Muscle layer of colon (tissue), 2 donors: Measurements from ENCODE around the gene DLGAP1.

Experiments
- H3K27ac ChIP-seq: one replicate; pipeline ENCODE4 v1.7.0; 2013; ENCODE audit warnings: low read depth, mild to moderate bottlenecking, low read length, moderate library complexity
- H3K27me3 ChIP-seq, 2 donors: one replicate each; pipeline ENCODE4 v1.7.0; 2013; ENCODE audit warnings: low read length in 2 of 2, mild to moderate bottlenecking in 2 of 2; ENCODE audit not compliant: insufficient read depth in 2 of 2, control insufficient read depth in 1 of 2
- H3K36me3 ChIP-seq: one replicate; pipeline ENCODE4 v1.7.0; 2013; ENCODE audit warnings: mild to moderate bottlenecking, low read length; ENCODE audit not compliant: insufficient read depth
- H3K4me1 ChIP-seq: one replicate; pipeline ENCODE4 v1.7.0; 2013; ENCODE audit warnings: mild to moderate bottlenecking, low read length; ENCODE audit not compliant: insufficient read depth
- H3K4me3 ChIP-seq, 2 donors: one replicate each; pipeline ENCODE4 v1.7.0; 2013; ENCODE audit warnings: low read length in 2 of 2, low read depth in 1 of 2, mild to moderate bottlenecking in 1 of 2, moderate library complexity in 1 of 2
- H3K9ac ChIP-seq: one replicate; pipeline ENCODE4 v1.7.0; 2013; ENCODE audit warnings: low read length
- H3K9me3 ChIP-seq: one replicate; pipeline ENCODE4 v1.7.0; 2013; ENCODE audit warnings: mild to moderate bottlenecking, low read length
- donor health status: abdominal sarcoma.
- donor health status: Adenocarcinoma of cecum.

Gene DLGAP1

GRCh38 chr18:4433717-4434116, 21.4 kb downstream of the DLGAP1 start:
- peaks cover 7% of the 10 kb centered on the region for H3K4me1 ChIP-seq
- no peak overlapping the region for H3K27ac ChIP-seq
- H3K9ac ChIP-seq: no peak overlapping the region
- no peaks in the 10 kb centered on the region for H3K9me3 ChIP-seq
- H3K36me3 ChIP-seq: no peaks in the 10 kb centered on the region
- H3K27me3 ChIP-seq: no peaks in the 10 kb centered on the region
- no peak overlapping the region for H3K4me3 ChIP-seq

- Histone ChIP-seq H3K4me1 (peaks cover 4% of the 10 kb centered on the region), H3K27ac (no peak overlapping the region), H3K27me3 (no peaks in the 10 kb centered on the region), H3K4me3 (no peak overlapping the region), H3K9ac (no peak overlapping the region), H3K36me3 (no peaks in the 10 kb centered on the region), H3K9me3 (no peaks in the 10 kb centered on the region)
Observed at GRCh38 chr18:4430836-4431235, 24.3 kb downstream of the DLGAP1 start.

- H3K4me1 ChIP-seq: peaks cover 2% of the 10 kb centered on the region
Observed at GRCh38 chr18:4417714-4418113, 37.4 kb downstream of the DLGAP1 start.

GRCh38 chr18:4416976-4417375, 38.1 kb downstream of the DLGAP1 start:
- H3K36me3 ChIP-seq: no peaks in the 10 kb centered on the region
- H3K4me3 ChIP-seq: no peak overlapping the region
- no peak overlapping the region for H3K27ac ChIP-seq
- no peak overlapping the region for H3K9ac ChIP-seq
- H3K4me1 ChIP-seq: peaks cover 9% of the 10 kb centered on the region
- no peaks in the 10 kb centered on the region for H3K9me3 ChIP-seq
- H3K27me3 ChIP-seq: no peaks in the 10 kb centered on the region

More at GRCh38 chr18:4417714-4418113, 37.4 kb downstream of the DLGAP1 start:
- Histone ChIP-seq H3K9ac (no peak overlapping the region), H3K27me3 (no peaks in the 10 kb centered on the region), H3K27ac (no peak overlapping the region), H3K4me3 (no peak overlapping the region), H3K36me3 (no peaks in the 10 kb centered on the region), H3K9me3 (no peaks in the 10 kb centered on the region)

- no peak overlapping the region for H3K27ac ChIP-seq
- no peaks in the 10 kb centered on the region for H3K27me3 ChIP-seq
- H3K4me1 ChIP-seq: peaks cover 17% of the 10 kb centered on the region
- no peaks in the 10 kb centered on the region for H3K36me3 ChIP-seq
- H3K4me3 ChIP-seq: no peak overlapping the region
- H3K9ac ChIP-seq: no peak overlapping the region
- H3K9me3 ChIP-seq: no peaks in the 10 kb centered on the region
Observed at GRCh38 chr18:4412286-4412685, 42.8 kb downstream of the DLGAP1 start.

- Histone ChIP-seq H3K27me3 (no peaks in the 10 kb centered on the region), H3K4me3 (no peak overlapping the region), H3K9me3 (no peaks in the 10 kb centered on the region), H3K4me1 (peaks cover 10% of the 10 kb centered on the region), H3K36me3 (no peaks in the 10 kb centered on the region), H3K27ac (no peak overlapping the region), H3K9ac (no peak overlapping the region)
Observed at GRCh38 chr18:4406856-4407255, 48.3 kb downstream of the DLGAP1 start.

GRCh38 chr18:4405965-4406364, 49.1 kb downstream of the DLGAP1 start:
- Histone ChIP-seq H3K36me3 (no peaks in the 10 kb centered on the region), H3K4me3 (no peak overlapping the region), H3K9ac (no peak overlapping the region), H3K27me3 (no peaks in the 10 kb centered on the region), H3K27ac (no peak overlapping the region), H3K4me1 (peaks cover 4% of the 10 kb centered on the region), H3K9me3 (no peaks in the 10 kb centered on the region)

GRCh38 chr18:4403836-4404235, 51.3 kb downstream of the DLGAP1 start:
- Histone ChIP-seq H3K9ac (no peak overlapping the region), H3K27ac (no peak overlapping the region), H3K9me3 (no peaks in the 10 kb centered on the region), H3K4me3 (no peak overlapping the region), H3K27me3 (no peaks in the 10 kb centered on the region), H3K4me1 (peaks cover 4% of the 10 kb centered on the region), H3K36me3 (no peaks in the 10 kb centered on the region)

GRCh38 chr18:4400911-4401310, 54.2 kb downstream of the DLGAP1 start:
- Histone ChIP-seq H3K4me1 (peaks cover 4% of the 10 kb centered on the region), H3K36me3 (no peaks in the 10 kb centered on the region), H3K9me3 (no peaks in the 10 kb centered on the region), H3K27me3 (no peaks in the 10 kb centered on the region), H3K27ac (no peak overlapping the region), H3K4me3 (no peak overlapping the region), H3K9ac (no peak overlapping the region)

- no peak overlapping the region for H3K9ac ChIP-seq
- no peaks in the 10 kb centered on the region for H3K27me3 ChIP-seq
- H3K4me1 ChIP-seq: peaks cover 4% of the 10 kb centered on the region
- H3K9me3 ChIP-seq: no peaks in the 10 kb centered on the region
- no peaks in the 10 kb centered on the region for H3K36me3 ChIP-seq
- no peak overlapping the region for H3K27ac ChIP-seq
- no peak overlapping the region for H3K4me3 ChIP-seq
Observed at GRCh38 chr18:4399929-4400328, 55.2 kb downstream of the DLGAP1 start.

- H3K36me3 ChIP-seq: no peaks in the 10 kb centered on the region
- no peak overlapping the region for H3K27ac ChIP-seq
- H3K9ac ChIP-seq: no peak overlapping the region
Observed at GRCh38 chr18:4394700-4395099, 60.4 kb downstream of the DLGAP1 start.

GRCh38 chr18:4391859-4392258, 63.2 kb downstream of the DLGAP1 start:
- H3K9ac ChIP-seq: no peak overlapping the region
- no peak overlapping the region for H3K27ac ChIP-seq
- no peaks in the 10 kb centered on the region for H3K4me1 ChIP-seq
- H3K36me3 ChIP-seq: no peaks in the 10 kb centered on the region
- no peak overlapping the region for H3K4me3 ChIP-seq
- no peaks in the 10 kb centered on the region for H3K27me3 ChIP-seq
- no peaks in the 10 kb centered on the region for H3K9me3 ChIP-seq

More at GRCh38 chr18:4394700-4395099, 60.4 kb downstream of the DLGAP1 start:
- Histone ChIP-seq H3K27me3 (no peaks in the 10 kb centered on the region), H3K9me3 (no peaks in the 10 kb centered on the region), H3K4me3 (no peak overlapping the region), H3K4me1 (no peaks in the 10 kb centered on the region)
